NCI-H774 (cell line): ENCODE data around the gene AMY1B.
"Not testable (repeated sequence)": the region's sequence is repeated elsewhere in the genome, so short reads cannot be mapped to it uniquely, and the experiment has no call there.

Source experiments
- DNase-seq: peaks from one replicate; lab custom pipeline; 2025; lab: John Stamatoyannopoulos, UW

AMY1B gene

GRCh38 chr1:103696110-103696509, at the start of gene AMY1B:
Gene AMY1B, minus strand, starts transcription at chr1:103696210. Its CDS starts 571 bp downstream, at chr1:103695639.
- DNase-seq = not testable (repeated sequence)

DNA sequence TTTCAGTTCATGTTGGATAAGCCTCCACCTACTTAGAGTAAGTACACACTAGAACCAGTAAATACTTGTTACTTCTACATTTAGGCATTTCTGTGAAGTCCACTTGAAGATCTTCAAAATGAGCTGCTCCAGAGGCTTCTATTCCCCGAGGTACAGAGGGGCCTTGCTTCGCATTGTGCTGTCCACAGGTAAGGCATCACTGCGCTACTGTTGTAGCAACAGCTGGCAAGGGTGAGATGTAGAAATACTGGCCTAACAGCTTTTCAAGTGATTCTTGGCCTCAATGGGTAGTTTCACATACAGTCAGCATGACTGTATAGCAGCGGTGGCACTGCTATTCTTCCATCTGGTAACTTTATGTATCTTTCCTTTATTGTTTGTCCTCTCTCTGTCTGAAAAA, 49.0 kb upstream of the AMY1B start:
- not testable (repeated sequence) for DNase-seq

- not testable (repeated sequence) for DNase-seq
Observed at GRCh38 chr1:103744449-103744848, 48.4 kb upstream of the AMY1B start.

GRCh38 chr1:103738031-103738430, 42.0 kb upstream of the AMY1B start:
- not testable (repeated sequence) for DNase-seq

DNA sequence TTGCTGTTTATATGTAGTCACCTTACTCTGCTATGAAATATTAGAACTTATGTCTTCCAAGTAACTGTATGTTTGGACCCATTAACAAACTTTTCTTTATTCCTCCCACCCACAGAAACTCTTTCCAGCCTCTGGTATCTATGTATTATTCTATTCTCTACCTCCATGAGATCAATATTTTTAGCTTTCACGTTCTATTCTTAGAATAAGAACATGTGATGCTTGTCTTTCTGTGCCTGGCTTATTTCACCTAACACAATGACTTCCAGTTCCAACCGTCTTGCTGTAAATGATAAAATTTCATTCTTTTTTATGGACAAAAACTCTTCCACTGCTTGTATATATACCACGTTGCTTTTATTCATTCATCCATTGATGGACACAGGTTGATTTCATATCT, 39.3 kb upstream of the AMY1B start:
- not testable (repeated sequence) for DNase-seq

- DNase-seq = not testable (repeated sequence)
Observed at GRCh38 chr1:103721473-103721872, 25.5 kb upstream of the AMY1B start.

GRCh38 chr1:103717404-103717803, 21.4 kb upstream of the AMY1B start:
- not testable (repeated sequence) for DNase-seq

DNA sequence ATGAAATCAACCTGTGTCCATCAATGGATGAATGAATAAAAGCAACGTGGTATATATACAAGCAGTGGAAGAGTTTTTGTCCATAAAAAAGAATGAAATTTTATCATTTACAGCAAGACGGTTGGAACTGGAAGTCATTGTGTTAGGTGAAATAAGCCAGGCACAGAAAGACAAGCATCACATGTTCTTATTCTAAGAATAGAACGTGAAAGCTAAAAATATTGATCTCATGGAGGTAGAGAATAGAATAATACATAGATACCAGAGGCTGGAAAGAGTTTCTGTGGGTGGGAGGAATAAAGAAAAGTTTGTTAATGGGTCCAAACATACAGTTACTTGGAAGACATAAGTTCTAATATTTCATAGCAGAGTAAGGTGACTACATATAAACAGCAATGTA, 14.4 kb upstream of the AMY1B start:
- not testable (repeated sequence) for DNase-seq

DNA sequence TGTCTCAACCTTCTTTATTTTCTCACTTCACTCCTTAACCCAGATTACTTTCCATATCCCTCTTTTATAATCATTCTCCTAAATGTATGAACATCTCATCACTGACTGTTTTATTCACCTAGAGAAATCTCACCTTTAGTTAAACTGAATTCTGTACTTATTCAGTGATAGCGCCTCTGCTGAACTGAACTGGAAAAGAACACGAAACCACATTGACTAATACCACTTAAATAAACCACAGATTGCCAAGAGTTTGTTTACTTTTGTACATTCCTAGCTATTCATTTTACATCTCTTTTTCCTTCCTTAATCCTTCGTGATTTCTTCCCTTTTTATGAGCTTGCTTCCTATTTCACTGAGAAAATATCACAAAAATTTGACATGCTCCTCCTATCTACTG, 11.7 kb upstream of the AMY1B start:
- DNase-seq = not testable (repeated sequence)

DNA sequence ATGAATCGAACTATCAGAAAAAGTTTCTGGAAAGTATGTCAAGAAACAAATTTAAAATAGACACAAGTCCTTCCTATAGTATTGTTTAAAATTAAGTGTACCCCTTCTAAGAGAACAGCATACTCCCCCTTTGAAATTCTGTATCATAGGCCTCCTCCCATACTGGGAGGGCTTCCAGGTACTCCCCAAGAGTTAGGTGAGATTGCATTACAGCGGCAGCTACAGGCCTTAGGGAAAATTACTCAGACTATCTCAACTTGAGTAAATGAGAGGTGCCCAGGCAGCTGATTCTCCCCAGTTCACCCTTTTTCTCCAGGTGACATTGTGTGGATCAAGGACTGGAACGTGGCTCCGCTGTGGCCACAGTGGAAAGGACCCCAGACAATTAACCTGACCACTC, 5.2 kb upstream of the AMY1B start:
- not testable (repeated sequence) for DNase-seq

DNA sequence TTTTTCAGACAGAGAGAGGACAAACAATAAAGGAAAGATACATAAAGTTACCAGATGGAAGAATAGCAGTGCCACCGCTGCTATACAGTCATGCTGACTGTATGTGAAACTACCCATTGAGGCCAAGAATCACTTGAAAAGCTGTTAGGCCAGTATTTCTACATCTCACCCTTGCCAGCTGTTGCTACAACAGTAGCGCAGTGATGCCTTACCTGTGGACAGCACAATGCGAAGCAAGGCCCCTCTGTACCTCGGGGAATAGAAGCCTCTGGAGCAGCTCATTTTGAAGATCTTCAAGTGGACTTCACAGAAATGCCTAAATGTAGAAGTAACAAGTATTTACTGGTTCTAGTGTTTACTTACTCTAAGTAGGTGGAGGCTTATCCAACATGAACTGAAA, 4.7 kb upstream of the AMY1B start:
- DNase-seq = not testable (repeated sequence)

DNA sequence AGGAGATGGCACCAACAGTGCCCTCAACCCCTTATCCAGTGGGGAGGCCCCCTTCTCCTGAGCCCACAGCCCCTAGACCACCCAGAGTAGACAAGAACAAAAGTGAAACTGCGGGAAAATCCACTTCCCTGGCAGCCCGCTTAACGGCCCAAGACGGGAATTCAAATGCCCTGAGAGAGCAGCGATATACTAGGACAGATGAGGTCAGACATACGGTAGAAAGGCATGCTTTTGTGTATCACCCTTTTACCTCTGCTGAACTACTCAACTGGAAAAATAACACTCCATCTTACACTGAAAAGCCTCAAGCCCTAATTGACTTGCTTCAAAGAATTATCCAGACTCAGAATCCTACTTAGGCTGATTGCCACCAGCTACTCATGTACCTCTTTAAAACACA, 1.4 kb upstream of the AMY1B start:
- not testable (repeated sequence) for DNase-seq

DNA sequence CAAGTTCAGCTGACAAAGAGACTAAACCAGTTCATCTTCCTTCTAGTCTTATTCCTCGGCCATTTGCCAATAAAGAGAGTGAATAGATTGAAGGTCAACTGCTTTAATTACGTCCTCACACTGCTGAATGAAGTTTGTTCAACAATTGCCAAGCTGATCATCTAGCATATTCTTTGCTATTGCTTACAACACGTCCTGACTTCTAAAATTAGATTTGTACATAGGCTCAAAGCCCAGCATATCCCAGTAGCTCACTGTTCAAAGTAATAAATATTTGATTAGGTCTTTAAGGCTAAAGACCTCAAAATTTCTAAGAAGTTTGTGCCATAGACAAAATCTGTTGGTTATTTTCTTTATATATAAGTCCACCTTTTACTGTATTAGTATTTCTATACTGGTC, 19.7 kb downstream of the AMY1B start:
- not testable (repeated sequence) for DNase-seq

DNA sequence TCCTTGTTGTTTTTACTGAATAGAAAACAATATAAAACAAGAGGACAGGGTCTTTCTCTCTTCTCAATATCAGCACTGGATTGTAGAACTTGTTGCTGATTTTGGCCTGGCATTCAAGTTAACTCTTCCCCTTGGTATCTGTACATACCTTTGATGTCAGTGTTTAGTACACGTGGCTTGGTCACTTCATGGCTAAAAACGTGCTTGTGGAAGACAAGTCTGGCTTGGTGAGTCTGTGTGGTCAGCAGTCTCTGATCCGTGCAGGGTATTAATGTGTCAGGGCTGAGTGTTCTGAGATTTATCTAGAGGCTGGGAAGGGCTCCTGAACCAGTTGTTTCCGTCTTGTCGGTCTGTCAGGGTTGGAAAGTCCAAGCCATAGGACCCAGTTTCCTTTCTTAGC, 40.5 kb downstream of the AMY1B start, which contains the start of gene AMY1A:
Gene AMY1A (plus strand): TSS at position 301 of the 400 bp plus-strand sequence. CDS start 571 bp downstream, outside the sequence.
- DNase-seq = not testable (repeated sequence)

DNA sequence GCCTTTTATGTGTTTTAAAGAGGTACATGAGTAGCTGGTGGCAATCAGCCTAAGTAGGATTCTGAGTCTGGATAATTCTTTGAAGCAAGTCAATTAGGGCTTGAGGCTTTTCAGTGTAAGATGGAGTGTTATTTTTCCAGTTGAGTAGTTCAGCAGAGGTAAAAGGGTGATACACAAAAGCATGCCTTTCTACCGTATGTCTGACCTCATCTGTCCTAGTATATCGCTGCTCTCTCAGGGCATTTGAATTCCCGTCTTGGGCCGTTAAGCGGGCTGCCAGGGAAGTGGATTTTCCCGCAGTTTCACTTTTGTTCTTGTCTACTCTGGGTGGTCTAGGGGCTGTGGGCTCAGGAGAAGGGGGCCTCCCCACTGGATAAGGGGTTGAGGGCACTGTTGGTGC, 41.9 kb downstream of the AMY1B start:
- DNase-seq = not testable (repeated sequence)

- DNase-seq = not testable (repeated sequence)
Observed at GRCh38 chr1:103650889-103651288, 45.1 kb downstream of the AMY1B start.

- not testable (repeated sequence) for DNase-seq
Observed at GRCh38 chr1:103650305-103650704, 45.7 kb downstream of the AMY1B start.

DNA sequence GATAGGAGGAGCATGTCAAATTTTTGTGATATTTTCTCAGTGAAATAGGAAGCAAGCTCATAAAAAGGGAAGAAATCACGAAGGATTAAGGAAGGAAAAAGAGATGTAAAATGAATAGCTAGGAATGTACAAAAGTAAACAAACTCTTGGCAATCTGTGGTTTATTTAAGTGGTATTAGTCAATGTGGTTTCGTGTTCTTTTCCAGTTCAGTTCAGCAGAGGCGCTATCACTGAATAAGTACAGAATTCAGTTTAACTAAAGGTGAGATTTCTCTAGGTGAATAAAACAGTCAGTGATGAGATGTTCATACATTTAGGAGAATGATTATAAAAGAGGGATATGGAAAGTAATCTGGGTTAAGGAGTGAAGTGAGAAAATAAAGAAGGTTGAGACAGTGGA, 52.1 kb downstream of the AMY1B start:
- DNase-seq = not testable (repeated sequence)

- DNase-seq = not testable (repeated sequence)
Observed at GRCh38 chr1:103641194-103641593, 54.8 kb downstream of the AMY1B start.
